B cell (primary cell): ENCODE results near the gene PCDH20.

Source experiments
- EZH2 ChIP-seq: IDR thresholded peaks from 2 replicates; pipeline ENCODE4 v1.6.1; 2012; ENCODE audit warnings: borderline replicate concordance, low read depth, mild to moderate bottlenecking, moderate library complexity, low read length; ENCODE audit not compliant: insufficient read depth, poor library complexity, severe bottlenecking
- TF ChIP-seq, protein P1 (sequence below): fragments of 200-600 bp; IDR thresholded peaks from one replicate; pipeline ENCODE4 v1.8.0; 2022; ENCODE audit warnings: antibody characterized with exemption, mild to moderate bottlenecking

DNA sequence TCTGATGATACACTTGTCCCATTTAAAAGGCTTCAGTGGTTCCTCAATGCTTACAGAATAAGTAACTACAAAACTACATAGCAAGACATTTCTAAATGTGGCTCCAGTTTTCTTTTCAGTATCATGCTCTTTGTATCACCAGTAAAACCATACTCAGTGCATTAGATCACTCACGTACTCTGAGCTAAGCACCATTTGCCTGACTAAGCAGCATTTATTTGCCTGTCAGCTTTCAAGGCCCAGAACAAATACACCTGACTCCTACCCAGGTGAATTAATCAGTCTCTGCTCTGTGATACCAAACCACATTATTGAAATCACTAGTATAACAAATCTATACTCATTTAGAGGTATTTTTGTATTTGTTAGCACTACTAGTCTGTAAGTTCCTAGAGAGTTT lies 47.4 kb upstream of the PCDH20 start:
- TF ChIP-seq, protein P1, sequence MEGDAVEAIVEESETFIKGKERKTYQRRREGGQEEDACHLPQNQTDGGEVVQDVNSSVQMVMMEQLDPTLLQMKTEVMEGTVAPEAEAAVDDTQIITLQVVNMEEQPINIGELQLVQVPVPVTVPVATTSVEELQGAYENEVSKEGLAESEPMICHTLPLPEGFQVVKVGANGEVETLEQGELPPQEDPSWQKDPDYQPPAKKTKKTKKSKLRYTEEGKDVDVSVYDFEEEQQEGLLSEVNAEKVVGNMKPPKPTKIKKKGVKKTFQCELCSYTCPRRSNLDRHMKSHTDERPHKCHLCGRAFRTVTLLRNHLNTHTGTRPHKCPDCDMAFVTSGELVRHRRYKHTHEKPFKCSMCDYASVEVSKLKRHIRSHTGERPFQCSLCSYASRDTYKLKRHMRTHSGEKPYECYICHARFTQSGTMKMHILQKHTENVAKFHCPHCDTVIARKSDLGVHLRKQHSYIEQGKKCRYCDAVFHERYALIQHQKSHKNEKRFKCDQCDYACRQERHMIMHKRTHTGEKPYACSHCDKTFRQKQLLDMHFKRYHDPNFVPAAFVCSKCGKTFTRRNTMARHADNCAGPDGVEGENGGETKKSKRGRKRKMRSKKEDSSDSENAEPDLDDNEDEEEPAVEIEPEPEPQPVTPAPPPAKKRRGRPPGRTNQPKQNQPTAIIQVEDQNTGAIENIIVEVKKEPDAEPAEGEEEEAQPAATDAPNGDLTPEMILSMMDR: no peak
- no peak for TF ChIP-seq EZH2
